ENCODE measurements around the gene TMEM63B. TPM values are rescaled to one million over a fixed set of nuclear protein-coding genes. Genes with fewer than 3 reads are reported as not detected.

The TMEM63B gene
- total and polyA plus RNA-seq, 9 of the 15 experiments (the other 6 are each of a cell fraction or from before 2014, with no cell fraction given): 0.14 to 39.4 (median 14.4) TPM

GRCh38 chr6:44201638-44202303 is 74.4 kb downstream of the TMEM63B start (continued):
- TF ChIP-seq PRDM10 (IDR thresholded peaks at IDR 0.05; ENCODE audit: partially characterized antibody) (peak; percentile 9), TAF9B (IDR thresholded peaks at IDR 0.05; ENCODE audit: partially characterized antibody) (peak; percentile 35), RBFOX2 (IDR thresholded peaks at IDR 0.05; ENCODE audit: low read depth, low read length) (peak; percentile 53), GATAD2A (IDR thresholded peaks at IDR 0.05) (peak; percentile 73), CBFA2T3 (IDR thresholded peaks at IDR 0.05) (0 out of 2 replicates have a peak, but pooled peaks have one; percentile 17), ZNF592 (IDR thresholded peaks at IDR 0.05) (peak; percentile 98), ZNF316 (IDR thresholded peaks at IDR 0.05) (peak; percentile 86), SMARCE1 (IDR thresholded peaks at IDR 0.05) (peak; percentile 48; the same call in 1 of the 2 replicates), MCM2 (IDR thresholded peaks at IDR 0.05; ENCODE audit: low read depth) (no peak), TOE1 (IDR thresholded peaks at IDR 0.05; ENCODE audit: borderline replicate concordance) (0 out of 2 replicates have a peak, but pooled peaks have one; percentile 13), TOE1 (CRISPR knock-in tag; IDR thresholded peaks at IDR 0.05; ENCODE audit: borderline replicate concordance, low read depth) (no peak)
- TF ChIP-seq, protein P1, sequence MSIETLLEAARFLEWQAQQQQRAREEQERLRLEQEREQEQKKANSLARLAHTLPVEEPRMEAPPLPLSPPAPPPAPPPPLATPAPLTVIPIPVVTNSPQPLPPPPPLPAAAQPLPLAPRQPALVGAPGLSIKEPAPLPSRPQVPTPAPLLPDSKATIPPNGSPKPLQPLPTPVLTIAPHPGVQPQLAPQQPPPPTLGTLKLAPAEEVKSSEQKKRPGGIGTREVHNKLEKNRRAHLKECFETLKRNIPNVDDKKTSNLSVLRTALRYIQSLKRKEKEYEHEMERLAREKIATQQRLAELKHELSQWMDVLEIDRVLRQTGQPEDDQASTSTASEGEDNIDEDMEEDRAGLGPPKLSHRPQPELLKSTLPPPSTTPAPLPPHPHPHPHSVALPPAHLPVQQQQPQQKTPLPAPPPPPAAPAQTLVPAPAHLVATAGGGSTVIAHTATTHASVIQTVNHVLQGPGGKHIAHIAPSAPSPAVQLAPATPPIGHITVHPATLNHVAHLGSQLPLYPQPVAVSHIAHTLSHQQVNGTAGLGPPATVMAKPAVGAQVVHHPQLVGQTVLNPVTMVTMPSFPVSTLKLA (conservative IDR thresholded peaks at IDR 0.05): peak; percentile 44 to 81; a peak in 2 of 4 replicates
- TF ChIP-seq, protein P2, sequence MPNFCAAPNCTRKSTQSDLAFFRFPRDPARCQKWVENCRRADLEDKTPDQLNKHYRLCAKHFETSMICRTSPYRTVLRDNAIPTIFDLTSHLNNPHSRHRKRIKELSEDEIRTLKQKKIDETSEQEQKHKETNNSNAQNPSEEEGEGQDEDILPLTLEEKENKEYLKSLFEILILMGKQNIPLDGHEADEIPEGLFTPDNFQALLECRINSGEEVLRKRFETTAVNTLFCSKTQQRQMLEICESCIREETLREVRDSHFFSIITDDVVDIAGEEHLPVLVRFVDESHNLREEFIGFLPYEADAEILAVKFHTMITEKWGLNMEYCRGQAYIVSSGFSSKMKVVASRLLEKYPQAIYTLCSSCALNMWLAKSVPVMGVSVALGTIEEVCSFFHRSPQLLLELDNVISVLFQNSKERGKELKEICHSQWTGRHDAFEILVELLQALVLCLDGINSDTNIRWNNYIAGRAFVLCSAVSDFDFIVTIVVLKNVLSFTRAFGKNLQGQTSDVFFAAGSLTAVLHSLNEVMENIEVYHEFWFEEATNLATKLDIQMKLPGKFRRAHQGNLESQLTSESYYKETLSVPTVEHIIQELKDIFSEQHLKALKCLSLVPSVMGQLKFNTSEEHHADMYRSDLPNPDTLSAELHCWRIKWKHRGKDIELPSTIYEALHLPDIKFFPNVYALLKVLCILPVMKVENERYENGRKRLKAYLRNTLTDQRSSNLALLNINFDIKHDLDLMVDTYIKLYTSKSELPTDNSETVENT (CRISPR knock-in tag; IDR thresholded peaks at IDR 0.05): 0 out of 2 replicates have a peak, but pooled peaks have one; percentile 11
- TF ChIP-seq, protein P3, sequence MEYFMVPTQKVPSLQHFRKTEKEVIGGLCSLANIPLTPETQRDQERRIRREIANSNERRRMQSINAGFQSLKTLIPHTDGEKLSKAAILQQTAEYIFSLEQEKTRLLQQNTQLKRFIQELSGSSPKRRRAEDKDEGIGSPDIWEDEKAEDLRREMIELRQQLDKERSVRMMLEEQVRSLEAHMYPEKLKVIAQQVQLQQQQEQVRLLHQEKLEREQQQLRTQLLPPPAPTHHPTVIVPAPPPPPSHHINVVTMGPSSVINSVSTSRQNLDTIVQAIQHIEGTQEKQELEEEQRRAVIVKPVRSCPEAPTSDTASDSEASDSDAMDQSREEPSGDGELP (CRISPR knock-in tag; IDR thresholded peaks at IDR 0.05; ENCODE audit: borderline replicate concordance): peak; percentile 80
